Prostate gland (tissue), 2 donors: ENCODE measurements around the gene ENOPH1. TPM values are rescaled to one million over a fixed set of nuclear protein-coding genes. Genes with fewer than 3 reads are reported as not detected.
"Not testable (repeated sequence)": the region's sequence is repeated elsewhere in the genome, so short reads cannot be mapped to it uniquely, and the experiment has no call there.

Experiments
- DNase-seq: peaks from one replicate; pipeline ENCODE4 v3.0.0-alpha.2; 2019; ENCODE audit warnings: low spot score
- H3K27ac ChIP-seq, 2 donors: fragments of 200-600 bp; sonication (generic); 2 replicates each; pipeline ENCODE4 v1.5.1; 2017 to 2019
- H3K27me3 ChIP-seq: fragments of 200-600 bp; sonication (generic); replicated peaks from 2 replicates; pipeline ENCODE4 v1.5.1; 2019; ENCODE audit not compliant: insufficient read depth
- H3K36me3 ChIP-seq, 2 donors: fragments of 200-600 bp; sonication (generic); 1 replicate in 1 of 2; 2 replicates in 1 of 2; pipeline versions ENCODE4 v1.5.1 to v1.8.1; 2017 to 2019
- H3K4me1 ChIP-seq: fragments of 200-600 bp; sonication (generic); replicated peaks from 2 replicates; pipeline ENCODE4 v1.5.1; 2019
- H3K4me3 ChIP-seq, 2 donors: fragments of 200-600 bp; sonication (generic); 2 replicates each; pipeline ENCODE4 v1.5.1; 2017 to 2019
- H3K9me3 ChIP-seq: fragments of 200-600 bp; sonication (generic); 2 replicates; pipeline ENCODE4 v1.5.1; 2017
- POLR2A ChIP-seq: fragments of 450-650 bp; IDR thresholded peaks from one replicate; pipeline ENCODE4 v1.6.1; 2016; ENCODE audit warnings: antibody characterized with exemption, mild to moderate bottlenecking
- POLR2AphosphoS5 ChIP-seq: sonication (generic); formaldehyde crosslinking; IDR thresholded peaks from one replicate; pipeline ENCODE4 v1.6.1; 2017; ENCODE audit warnings: antibody characterized with exemption
- WGBS: methylation state at CpG from one replicate; pipeline ENCODE4 v1.1.5; 2018; 5-methylcytosine and 5-hydroxymethylcytosine counted together
- intact Hi-C: fragments of 100-400 bp; cut with DNase I; formaldehyde crosslinking; loops from one replicate; pipeline ENCODE4 v1.14.2; 2022
- total RNA-seq, 2 donors: library from RNA; depleted of rRNA; stranded (reverse); fragments of >200 nt; gene quantifications; one replicate each; pipeline ENCODE4 v1.1.0, GENCODE V29; 2016
- TF ChIP-seq, protein P1 (sequence below), 4 experiments: fragments of 200-600 bp in 2 of 4; fragments of 450-650 bp in 2 of 4; sonication (generic) in 2 of 4; IDR thresholded peaks; 1 replicate in 3 of 4; 2 replicates in 1 of 4; pipeline ENCODE4 v1.5.1; 2016 to 2019; ENCODE audit warnings: antibody characterized with exemption in 4 of 4, mild to moderate bottlenecking in 2 of 4, moderate library complexity in 2 of 4

ENOPH1 gene
- total RNA-seq, 2 donors from 2014 or later, result 28.7 to 38.1 TPM

DNA sequence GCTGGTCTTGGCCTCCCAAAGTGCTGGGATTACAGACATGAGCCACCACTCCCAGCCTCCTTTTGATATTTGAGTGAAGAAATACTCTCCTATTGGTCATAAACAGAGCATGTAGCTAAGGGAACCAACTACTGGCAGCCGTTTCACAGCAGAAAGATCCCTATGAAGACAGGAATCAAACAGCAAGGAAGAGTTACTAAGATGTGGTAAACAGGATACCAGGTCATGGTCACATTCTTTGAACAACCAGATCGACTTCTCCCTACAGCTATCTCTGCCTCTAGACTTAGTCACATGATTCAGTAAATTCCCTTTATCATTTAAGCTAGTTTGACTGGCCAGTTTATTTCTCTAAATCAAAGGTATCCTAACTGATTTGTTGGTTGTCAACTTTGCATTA, 47.6 kb upstream of the ENOPH1 start:
- H3K4me1 ChIP-seq, result no peaks in the 10 kb centered on the region
- TF ChIP-seq, protein P1, sequence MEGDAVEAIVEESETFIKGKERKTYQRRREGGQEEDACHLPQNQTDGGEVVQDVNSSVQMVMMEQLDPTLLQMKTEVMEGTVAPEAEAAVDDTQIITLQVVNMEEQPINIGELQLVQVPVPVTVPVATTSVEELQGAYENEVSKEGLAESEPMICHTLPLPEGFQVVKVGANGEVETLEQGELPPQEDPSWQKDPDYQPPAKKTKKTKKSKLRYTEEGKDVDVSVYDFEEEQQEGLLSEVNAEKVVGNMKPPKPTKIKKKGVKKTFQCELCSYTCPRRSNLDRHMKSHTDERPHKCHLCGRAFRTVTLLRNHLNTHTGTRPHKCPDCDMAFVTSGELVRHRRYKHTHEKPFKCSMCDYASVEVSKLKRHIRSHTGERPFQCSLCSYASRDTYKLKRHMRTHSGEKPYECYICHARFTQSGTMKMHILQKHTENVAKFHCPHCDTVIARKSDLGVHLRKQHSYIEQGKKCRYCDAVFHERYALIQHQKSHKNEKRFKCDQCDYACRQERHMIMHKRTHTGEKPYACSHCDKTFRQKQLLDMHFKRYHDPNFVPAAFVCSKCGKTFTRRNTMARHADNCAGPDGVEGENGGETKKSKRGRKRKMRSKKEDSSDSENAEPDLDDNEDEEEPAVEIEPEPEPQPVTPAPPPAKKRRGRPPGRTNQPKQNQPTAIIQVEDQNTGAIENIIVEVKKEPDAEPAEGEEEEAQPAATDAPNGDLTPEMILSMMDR (IDR thresholded peaks at IDR 0.05), result no peak
- no peak for TF ChIP-seq POLR2A
- no peak for TF ChIP-seq POLR2AphosphoS5
- WGBS, result 91% methylated on average over 2 of the region's 2 CpGs
- no peaks in the 10 kb centered on the region for H3K27me3 ChIP-seq
- intact Hi-C loops, result no loop called here
- H3K36me3 ChIP-seq, result no peaks in the 10 kb centered on the region
- H3K27ac ChIP-seq, result no peak overlapping the region
- DNase-seq, result no peak
- no peaks in the 10 kb centered on the region for H3K9me3 ChIP-seq
- H3K4me3 ChIP-seq, result no peak overlapping the region

DNA sequence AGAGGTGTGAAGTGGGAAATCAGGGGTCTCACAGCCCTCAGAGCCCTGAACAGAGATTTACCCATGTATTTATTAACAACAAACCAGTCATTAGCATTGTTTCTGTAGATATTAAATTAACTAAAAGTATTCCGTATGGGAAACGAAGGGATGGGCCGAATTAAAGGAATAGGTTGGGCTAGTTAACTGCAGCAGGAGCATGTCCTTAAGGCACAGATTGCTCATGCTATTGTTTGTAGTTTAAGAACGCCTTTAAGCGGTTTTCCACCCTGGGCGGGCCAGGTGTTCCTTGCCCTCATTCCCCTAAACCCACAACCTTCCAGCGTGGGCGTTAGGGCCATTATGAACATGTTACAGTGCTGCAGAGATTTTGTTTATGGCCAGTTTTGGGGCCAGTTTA, 44.1 kb upstream of the ENOPH1 start:
- H3K27ac ChIP-seq, H3K4me3 ChIP-seq, H3K36me3 ChIP-seq, intact Hi-C loops, H3K9me3 ChIP-seq, DNase-seq, H3K27me3 ChIP-seq, H3K4me1 ChIP-seq: not testable (repeated sequence)
- 92% methylated on average over 8 of the region's 8 CpGs for WGBS

DNA sequence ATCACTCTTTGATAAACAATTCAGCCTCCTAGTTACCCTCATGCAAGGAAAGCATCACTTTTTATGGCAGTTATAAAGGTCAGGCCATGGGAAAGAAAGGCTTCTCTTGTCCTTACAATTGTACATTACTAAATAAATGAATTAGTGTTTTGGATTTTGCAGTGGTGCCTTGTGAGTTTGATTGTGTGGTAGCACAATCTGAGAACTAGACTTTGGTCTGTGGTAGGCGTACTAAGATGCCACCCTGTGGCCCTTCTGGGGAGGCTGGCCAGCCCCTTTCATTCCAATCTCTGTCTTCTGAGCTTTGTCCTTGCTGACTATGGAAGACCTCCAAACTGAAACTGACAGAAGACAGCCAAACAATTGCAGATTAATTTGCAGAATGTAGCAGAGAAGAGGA, 42.0 kb upstream of the ENOPH1 start:
- DNase-seq, result no peak
- TF ChIP-seq, protein P1 (IDR thresholded peaks at IDR 0.05), result no peak
- TF ChIP-seq POLR2AphosphoS5 (no peak), POLR2A (no peak)
- Histone ChIP-seq H3K36me3 (no peaks in the 10 kb centered on the region), H3K27ac (no peak overlapping the region), H3K27me3 (no peaks in the 10 kb centered on the region), H3K4me1 (no peaks in the 10 kb centered on the region), H3K4me3 (no peak overlapping the region), H3K9me3 (no peaks in the 10 kb centered on the region)
- intact Hi-C loops, result no loop called here
- WGBS, result 82% methylated on average over 1 of the region's 1 CpG

DNA sequence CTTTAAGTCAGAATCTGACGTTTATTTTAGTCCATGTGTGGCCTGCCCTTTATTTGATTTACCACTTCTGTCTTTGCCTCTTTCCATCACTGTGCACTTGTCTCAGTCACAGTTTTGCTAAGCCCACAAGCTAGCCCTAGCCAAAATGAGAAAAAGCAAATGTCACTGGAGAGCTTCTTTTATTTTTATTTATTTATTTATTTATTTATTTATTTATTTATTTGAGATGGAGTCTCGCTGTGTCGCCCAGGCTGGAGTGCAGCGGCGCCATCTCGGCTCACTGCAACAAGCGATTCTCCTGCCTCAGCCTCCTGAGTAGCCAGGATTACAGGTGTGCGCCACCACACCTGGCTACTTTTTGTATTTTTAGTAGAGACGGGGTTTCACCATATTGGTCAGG, 40.3 kb upstream of the ENOPH1 start:
- H3K27me3 ChIP-seq, intact Hi-C loops, H3K27ac ChIP-seq, H3K4me1 ChIP-seq, H3K9me3 ChIP-seq, H3K4me3 ChIP-seq, DNase-seq, H3K36me3 ChIP-seq: not testable (repeated sequence)
- 93% methylated on average over 9 of the region's 9 CpGs for WGBS

DNA sequence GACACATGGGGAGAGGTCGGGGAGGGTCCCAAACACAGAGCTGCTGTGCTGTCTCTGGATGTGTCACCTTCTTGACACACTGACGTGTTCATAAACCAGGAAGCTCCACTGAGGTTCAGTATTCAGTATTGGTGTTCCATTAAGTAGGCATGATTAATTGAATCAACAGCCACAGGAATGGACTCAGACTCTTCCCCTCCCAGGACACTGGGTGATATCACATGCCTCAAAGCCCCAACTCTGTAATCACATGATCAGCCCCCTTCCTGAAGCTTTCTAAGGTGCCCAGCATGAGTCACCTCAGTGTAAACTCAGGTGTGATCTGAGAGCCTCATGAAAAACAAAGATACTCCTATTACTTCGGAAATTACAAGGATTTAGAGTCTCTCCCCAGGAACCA, 35.5 kb upstream of the ENOPH1 start:
- Histone ChIP-seq H3K36me3 (no peaks in the 10 kb centered on the region), H3K4me1 (no peaks in the 10 kb centered on the region), H3K4me3 (no peak overlapping the region), H3K9me3 (no peaks in the 10 kb centered on the region), H3K27me3 (no peaks in the 10 kb centered on the region), H3K27ac (no peak overlapping the region)
- 73% methylated on average over 3 of the region's 3 CpGs for WGBS
- no peak for TF ChIP-seq POLR2A
- TF ChIP-seq POLR2AphosphoS5, result no peak
- TF ChIP-seq, protein P1 (IDR thresholded peaks at IDR 0.05), result no peak
- intact Hi-C loops, result no loop called here
- DNase-seq, result no peak

DNA sequence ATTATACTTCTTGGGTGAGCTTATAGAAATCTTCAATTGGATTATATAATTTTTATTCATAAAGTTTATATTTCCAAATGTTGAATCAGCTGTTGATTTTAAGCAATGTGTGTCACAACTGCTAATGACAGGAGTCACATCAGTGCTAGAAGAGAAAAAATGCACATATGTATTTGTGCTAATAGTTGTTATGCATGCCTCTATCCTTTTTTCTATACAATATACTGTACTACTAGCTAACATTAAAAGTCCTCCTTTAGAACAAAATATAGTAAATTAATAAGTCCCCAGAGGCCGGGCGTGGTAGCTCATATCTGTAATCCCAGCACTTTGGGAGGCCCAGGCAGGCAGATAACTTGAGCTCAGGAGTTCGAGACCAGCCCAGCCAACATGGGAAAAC, 32.9 kb upstream of the ENOPH1 start:
- no peak overlapping the region for H3K27ac ChIP-seq
- intact Hi-C loops, result no loop called here
- H3K36me3 ChIP-seq, result no peaks in the 10 kb centered on the region
- no peak overlapping the region for H3K4me3 ChIP-seq
- H3K9me3 ChIP-seq, result no peaks in the 10 kb centered on the region
- no peak for DNase-seq
- WGBS, result 88% methylated on average over 3 of the region's 3 CpGs
- no peaks in the 10 kb centered on the region for H3K4me1 ChIP-seq
- H3K27me3 ChIP-seq, result no peaks in the 10 kb centered on the region
- TF ChIP-seq, protein P1 (IDR thresholded peaks at IDR 0.05), result no peak
- TF ChIP-seq POLR2AphosphoS5, result no peak
- TF ChIP-seq POLR2A, result no peak
